NB4 (cell line): ENCODE results near the gene NR6A1.

Source experiments
- MYC ChIP-seq: IDR thresholded peaks from 2 replicates; pipeline ENCODE4 v1.6.1; 2011; ENCODE audit warnings: low read depth, low read length
- POLR2A ChIP-seq: IDR thresholded peaks from 2 replicates; pipeline ENCODE4 v1.6.1; 2011; ENCODE audit warnings: mild to moderate bottlenecking; ENCODE audit not compliant: insufficient read length; ENCODE audit errors: extremely low read depth
- TF ChIP-seq, protein P1 (sequence below): IDR thresholded peaks from one replicate; pipeline ENCODE4 v1.5.1; 2012; ENCODE audit warnings: low read depth, low read length
- TF ChIP-seq, protein P2 (sequence below): IDR thresholded peaks from 2 replicates; pipeline ENCODE4 v1.6.1; 2011; ENCODE audit warnings: low read depth, low read length

- TF ChIP-seq POLR2A (no peak), MYC (no peak)
- TF ChIP-seq, protein P1, sequence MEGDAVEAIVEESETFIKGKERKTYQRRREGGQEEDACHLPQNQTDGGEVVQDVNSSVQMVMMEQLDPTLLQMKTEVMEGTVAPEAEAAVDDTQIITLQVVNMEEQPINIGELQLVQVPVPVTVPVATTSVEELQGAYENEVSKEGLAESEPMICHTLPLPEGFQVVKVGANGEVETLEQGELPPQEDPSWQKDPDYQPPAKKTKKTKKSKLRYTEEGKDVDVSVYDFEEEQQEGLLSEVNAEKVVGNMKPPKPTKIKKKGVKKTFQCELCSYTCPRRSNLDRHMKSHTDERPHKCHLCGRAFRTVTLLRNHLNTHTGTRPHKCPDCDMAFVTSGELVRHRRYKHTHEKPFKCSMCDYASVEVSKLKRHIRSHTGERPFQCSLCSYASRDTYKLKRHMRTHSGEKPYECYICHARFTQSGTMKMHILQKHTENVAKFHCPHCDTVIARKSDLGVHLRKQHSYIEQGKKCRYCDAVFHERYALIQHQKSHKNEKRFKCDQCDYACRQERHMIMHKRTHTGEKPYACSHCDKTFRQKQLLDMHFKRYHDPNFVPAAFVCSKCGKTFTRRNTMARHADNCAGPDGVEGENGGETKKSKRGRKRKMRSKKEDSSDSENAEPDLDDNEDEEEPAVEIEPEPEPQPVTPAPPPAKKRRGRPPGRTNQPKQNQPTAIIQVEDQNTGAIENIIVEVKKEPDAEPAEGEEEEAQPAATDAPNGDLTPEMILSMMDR = no peak
- TF ChIP-seq, protein P2, sequence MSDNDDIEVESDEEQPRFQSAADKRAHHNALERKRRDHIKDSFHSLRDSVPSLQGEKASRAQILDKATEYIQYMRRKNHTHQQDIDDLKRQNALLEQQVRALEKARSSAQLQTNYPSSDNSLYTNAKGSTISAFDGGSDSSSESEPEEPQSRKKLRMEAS = no peak
These were observed 37.0 kb downstream of the NR6A1 start for GRCh38 chr9:124733964-124734740.
